ENCODE measurements around the gene PIGT. TPM values are rescaled to one million over a fixed set of nuclear protein-coding genes. Genes with fewer than 3 reads are reported as not detected.
A peak's percentile ranks its signal among the peaks of the same experiment; 100 is the strongest.

The PIGT gene
- total RNA-seq, 1 experiment from 2014 or later, result 73.9 TPM

- Histone ChIP-seq H4K91ac (ENCODE audit: insufficient read length, low read depth, low read length) (no peak overlapping the region), H3K79me2 (ENCODE audit: insufficient read depth, low read length) (no peaks in the 10 kb centered on the region), H3K18ac (ENCODE audit: insufficient read length, low read depth, low read length) (no peak overlapping the region), H2AK5ac (ENCODE audit: insufficient read length, low read length) (no peak overlapping the region), H4K20me1 (ENCODE audit: control insufficient read depth, insufficient read depth, insufficient read length) (no peaks in the 10 kb centered on the region), H4K5ac (ENCODE audit: insufficient read length, low read depth, low read length) (no peak overlapping the region), H3K23me2 (ENCODE audit: insufficient read length, low read depth, low read length, poor library complexity, severe bottlenecking) (no peaks in the 10 kb centered on the region), H3K4me1 (ENCODE audit: insufficient read depth, low read length) (no peaks in the 10 kb centered on the region), H3K27ac (ENCODE audit: insufficient read length, low read depth, low read length) (no peak overlapping the region), H3K4ac (ENCODE audit: low read depth, low read length) (no peak overlapping the region), H2BK15ac (ENCODE audit: low read depth, low read length) (no peak overlapping the region), H3K4me2 (ENCODE audit: insufficient read depth, insufficient read length, low read length) (no peak overlapping the region), H2BK20ac (ENCODE audit: low read depth, low read length, poor library complexity, severe bottlenecking) (no peak overlapping the region), H3K56ac (ENCODE audit: insufficient read length, low read depth, low read length) (no peak overlapping the region), H2BK12ac (ENCODE audit: insufficient read length, low read depth, low read length) (no peak overlapping the region), H3K9ac (ENCODE audit: extremely low read depth, insufficient read length, low read length) (no peak overlapping the region), H4K8ac (replicated peaks; ENCODE audit: insufficient read length, low read depth, low read length) (no peak overlapping the region), H2BK120ac (ENCODE audit: low read depth, low read length, poor library complexity, severe bottlenecking) (no peak overlapping the region), H3K9me3 (ENCODE audit: control insufficient read depth, low read depth, low read length) (no peaks in the 10 kb centered on the region), H3K23ac (ENCODE audit: insufficient read length, low read depth, low read length) (no peak overlapping the region), H3K79me1 (ENCODE audit: insufficient read depth, low read depth, low read length, poor library complexity, severe bottlenecking) (no peaks in the 10 kb centered on the region), H3K27me3 (ENCODE audit: insufficient read depth, low read length) (no peaks in the 10 kb centered on the region), H2AFZ (ENCODE audit: low read length) (no peak overlapping the region), H2BK5ac (ENCODE audit: insufficient read length, low read length) (no peak overlapping the region), H3T11ph (ENCODE audit: low read length) (no peak overlapping the region), H3K14ac (ENCODE audit: insufficient read depth, low read length) (no peak overlapping the region; the same call in 1 of the 2 replicates)
- peak; percentile 75 for TF ChIP-seq CTCF (conservative IDR thresholded peaks at IDR 0.05)
- Mint-ChIP-seq H3K27me3 (ENCODE audit: low read depth) (peaks cover 6% of the 10 kb centered on the region; the same call in 1 of the 2 replicates), H3K27ac (no peak overlapping the region; a peak in 1 of 7 replicates), H3K36me3 (ENCODE audit: insufficient read depth in 1 of 3, low read depth in 3 of 3) (no peaks in the 10 kb centered on the region), H3K9me3 (no peaks in the 10 kb centered on the region; a peak in 1 of 5 replicates), H3K4me3 (no peak overlapping the region), H3K4me1 (peaks cover 25 to 32% of the 10 kb centered on the region in 2 experiments)
- DNase-seq, result peak; percentile 65
- no CpG with 5 or more reads among the region's 7 CpGs for WGBS (ENCODE audit: extremely low coverage, insufficient read length, low lambda C conversion rate)
Observed at GRCh38 chr20:45445805-45446562, 30.0 kb downstream of the PIGT start.

All from H9 (cell line).